ENCODE results near the gene SLC9A5. TPM values are rescaled to one million over a fixed set of nuclear protein-coding genes. Genes with fewer than 3 reads are reported as not detected.

The SLC9A5 gene
- total RNA-seq, 1 experiment from 2014 or later: 5.6 TPM

GRCh38 chr16:67246756-67247191, 2.0 kb upstream of the SLC9A5 start:
- intact Hi-C loops (cut with micrococcal nuclease): loop anchor here (2.0 to 5.0 kb wide), 2 partner anchors 30 to 171 kb away; partner anchors contain the start of gene ZDHHC1
- TF ChIP-seq CTCF (IDR thresholded peaks at IDR 0.05 in 2 of 3, conservative IDR thresholded peaks at IDR 0.05 in 1 of 3; ENCODE audit: borderline replicate concordance in 1 of 3, insufficient read depth in 1 of 3, low read depth in 2 of 3, low read length in 2 of 3): peak in 1 of 3 experiments; percentile 23; a peak in 2 of 6 replicates
- TF ChIP-seq POLR2AphosphoS5 (IDR thresholded peaks at IDR 0.05; ENCODE audit: low read depth, low read length): peak; percentile 87
- TF ChIP-seq SIN3A (IDR thresholded peaks at IDR 0.05; ENCODE audit: low read depth): no peak
- peak; percentile 41 for TF ChIP-seq POLR2A (IDR thresholded peaks at IDR 0.05; ENCODE audit: borderline replicate concordance, extremely low read depth, insufficient read depth, insufficient read length)
- no peak for TF ChIP-seq CBX3 (IDR thresholded peaks at IDR 0.05; ENCODE audit: low read depth)
- TF ChIP-seq CEBPB (IDR thresholded peaks at IDR 0.05; ENCODE audit: low read depth): no peak
- TF ChIP-seq YY1 (IDR thresholded peaks at IDR 0.05; ENCODE audit: extremely low read depth, insufficient replicate concordance, low read depth, low read length): peak; percentile 19
- RAD21 ChIA-PET (ENCODE audit: low non-redundant PET in 1 of 2, low total read pairs in 2 of 2, uncharacterized antibody in 2 of 2, unreplicated experiment in 2 of 2): interaction anchor here (0.6 to 1.6 kb wide), 4 partner anchors 20 to 170 kb away, joined by 3 to 6 read pairs (median 4); partner anchors contain the start of genes TMEM208 (in 1 of the 2) and ZDHHC1 (in 1 of the 2)
- H3K9me3 ChIP-seq (ENCODE audit: control insufficient read depth in 1 of 2, insufficient read depth in 1 of 2, low read depth in 1 of 2, low read length in 2 of 2): no peaks in the 10 kb centered on the region
- H3K9ac ChIP-seq (ENCODE audit: low read length): peak overlapping the region; percentile 87
- H3K4me1 ChIP-seq (ENCODE audit: control insufficient read depth in 1 of 2, insufficient read depth in 2 of 2, low read length in 2 of 2): peaks cover 42 to 70% of the 10 kb centered on the region in 2 experiments
- H3K27ac ChIP-seq (ENCODE audit: low read depth, low read length): peak overlapping the region; percentile 92
- peak; percentile 84 for DNase-seq (ENCODE audit: low read depth, low spot score)
- H4K20me1 ChIP-seq (ENCODE audit: insufficient read depth): no peaks in the 10 kb centered on the region
- peaks cover 43% of the 10 kb centered on the region for H3K79me2 ChIP-seq (ENCODE audit: insufficient read depth, low read length)
- peak overlapping the region; percentile 94 for H3K4me2 ChIP-seq (ENCODE audit: low read length)
- H3K9me2 ChIP-seq (ENCODE audit: insufficient read depth): no peaks in the 10 kb centered on the region
- POLR2A ChIA-PET: interaction anchor here (0.6 to 2.7 kb wide), 12 partner anchors 8 to 136 kb away, joined by 3 to 13 read pairs (median 4); partner anchors contain the start of gene TMEM208
- H2AFZ ChIP-seq (ENCODE audit: low read depth, low read length, poor library complexity, severe bottlenecking): no peak overlapping the region
- no peaks in the 10 kb centered on the region for H3K36me3 ChIP-seq (ENCODE audit: control insufficient read depth in 1 of 2, insufficient read depth in 2 of 2, low read length in 2 of 2)
- peak overlapping the region; percentile 71 to 92 for H3K4me3 ChIP-seq (replicated peaks in 1 of 2; ENCODE audit: low read depth in 1 of 2, low read length in 2 of 2)
- H3K27me3 ChIP-seq (ENCODE audit: insufficient read depth, low read length): no peaks in the 10 kb centered on the region
- TSS peak; percentile 69 for BruUV-seq (replicated peaks)
- ATAC-seq: peak; percentile 69
- CTCF ChIA-PET: interaction anchor here (0.7 to 4.4 kb wide), 15 partner anchors 10 to 286 kb away, joined by 3 to 17 read pairs (median 3); partner anchors contain the start of genes ATP6V0D1, CES3, ELMO3 and FBXL8

Measured in HCT116 (cell line).